Heart left ventricle (tissue), 16 donors: ENCODE measurements around the gene CCDC194. TPM values are rescaled to one million over a fixed set of nuclear protein-coding genes. Genes with fewer than 3 reads are reported as not detected.

ENCODE experiments used
- ATAC-seq, 4 donors: fragments of 200-7000 bp; cut with Tn5 transposase; one replicate each; pipeline ENCODE4 v1.9.1; 2020 to 2022; ENCODE audit warnings: moderate library complexity in 4 of 4, mild to moderate bottlenecking in 3 of 4, moderate number of reproducible peaks in 1 of 4
- DNase-seq, 5 donors: peaks; one replicate each; pipeline ENCODE4 v3.0.0-alpha.2; 2020
- H3K27ac ChIP-seq, 12 donors: fragments of 200-600 bp; sonication (generic) in 4 of 12; one replicate each; pipeline versions ENCODE4 v1.5.0 to v1.8.0; 2016 to 2022; ENCODE audit warnings: mild to moderate bottlenecking in 2 of 12
- H3K27me3 ChIP-seq, 9 donors: fragments of 200-600 bp; sonication (generic) in 2 of 9; one replicate each; pipeline versions ENCODE4 v1.5.1 to v1.8.0; 2016 to 2022; ENCODE audit warnings: mild to moderate bottlenecking in 3 of 9
- H3K36me3 ChIP-seq, 9 donors: fragments of 200-600 bp; sonication (generic) in 2 of 9; one replicate each; pipeline versions ENCODE4 v1.5.0 to v1.8.0; 2018 to 2022; ENCODE audit warnings: mild to moderate bottlenecking in 2 of 9
- H3K4me1 ChIP-seq, 12 donors: fragments of 200-600 bp; sonication (generic) in 4 of 12; one replicate each; pipeline versions ENCODE4 v1.5.0 to v1.8.0; 2016 to 2022; ENCODE audit warnings: mild to moderate bottlenecking in 3 of 12
- H3K4me3 ChIP-seq, 12 donors: fragments of 200-600 bp; sonication (generic) in 4 of 12; one replicate each; pipeline versions ENCODE4 v1.5.0 to v1.8.0; 2017 to 2022; ENCODE audit warnings: mild to moderate bottlenecking in 9 of 12, moderate library complexity in 4 of 12
- H3K9me3 ChIP-seq, 12 donors: fragments of 200-600 bp; sonication (generic) in 4 of 12; one replicate each; pipeline versions ENCODE4 v1.5.0 to v1.8.0; 2016 to 2022; ENCODE audit warnings: mild to moderate bottlenecking in 1 of 12
- POLR2A ChIP-seq, 2 donors: fragments of 450-650 bp; IDR thresholded peaks; one replicate each; pipeline ENCODE4 v1.6.1; 2017; ENCODE audit warnings: antibody characterized with exemption in 2 of 2, mild to moderate bottlenecking in 2 of 2, moderate library complexity in 2 of 2
- WGBS, 4 donors: extraction: QIAGEN DNeasy Blood & Tissue Kit in 2 of 4; methylation state at CpG; one replicate each; pipeline versions ENCODE4 v1.1.5 to v1.1.7; 2013 to 2018; 5-methylcytosine and 5-hydroxymethylcytosine counted together
- intact Hi-C, 10 donors: fragments of 100-400 bp; cut with DNase I; formaldehyde crosslinking; loops; one replicate each; pipeline versions ENCODE4 v1.11.1 to v1.14.2; 2022
- polyA plus RNA-seq, 2 donors: library from polyadenylated mRNA; stranded (reverse); fragments of 200-250 nt; gene quantifications; one replicate each; pipeline ENCODE4 v1.2.3, GENCODE V29; 2013
- total RNA-seq, 9 donors: library from RNA; depleted of rRNA in 2 of 9; stranded (reverse); fragments of >200 nt in 2 of 9; fragmentation: NEBNext Ultra II Directional in 3 of 9; extraction: Animal tissue kit (Norgen Biotek cat#: 25700) in 3 of 9; gene quantifications; one replicate each; pipeline versions ENCODE4 v1.1.0 to v1.2.4, GENCODE V29; 2016 to 2023
- TF ChIP-seq, protein P1 (sequence below), 12 donors: fragments of 200-600 bp; sonication (generic) in 4 of 12; IDR thresholded peaks; one replicate each; pipeline versions ENCODE4 v1.5.0 to v1.8.0; 2018 to 2022; ENCODE audit warnings: antibody characterized with exemption in 12 of 12, mild to moderate bottlenecking in 5 of 12
- donor health status: ischemic (EF 13 %, LVEDD 7.1; RV severe dilation, severe dysfunction).
- donor health status: healthy with polysubstance abuse.
- donor health status: DM: no; HTN: yes; CAD: no.
- donor health status: DM: no; HTN: no; CAD: no.
- donor health status: ischemic (EF 25% LVEDD 6.9; RV normal size, moderate dysfunction).
- donor health status: ischemic (EF 25% LVEDD 5.7; RV mildly dilated, moderate dysfunction).
- donor health status: healthy.
- donor health status: DM: yes; HTN: yes; CAD: no.
- donor health status: ischemic (EF 35%, LVEDD 5.7; RV mildly dilated, moderate dysfunction).
- donor health status: nonischemic (EF 11% LVEDD 7.7; RV severe dilation, severe dysfunction).
- donor health status: DM: yes; HTN: yes; CAD: no.
- donor health status: PGD.
- donor health status: ischemic (EF 29% LVEDD 5.4; RV normal size, mild dysfunction).
- donor health status: nonischemic (EF 23%, LVEDD 6.1; RV moderate dilation, normal function).

CCDC194 gene
- total and polyA plus RNA-seq, 11 donors = 0.23 to 0.53 (median 0.37) TPM; not detected in 8

DNA sequence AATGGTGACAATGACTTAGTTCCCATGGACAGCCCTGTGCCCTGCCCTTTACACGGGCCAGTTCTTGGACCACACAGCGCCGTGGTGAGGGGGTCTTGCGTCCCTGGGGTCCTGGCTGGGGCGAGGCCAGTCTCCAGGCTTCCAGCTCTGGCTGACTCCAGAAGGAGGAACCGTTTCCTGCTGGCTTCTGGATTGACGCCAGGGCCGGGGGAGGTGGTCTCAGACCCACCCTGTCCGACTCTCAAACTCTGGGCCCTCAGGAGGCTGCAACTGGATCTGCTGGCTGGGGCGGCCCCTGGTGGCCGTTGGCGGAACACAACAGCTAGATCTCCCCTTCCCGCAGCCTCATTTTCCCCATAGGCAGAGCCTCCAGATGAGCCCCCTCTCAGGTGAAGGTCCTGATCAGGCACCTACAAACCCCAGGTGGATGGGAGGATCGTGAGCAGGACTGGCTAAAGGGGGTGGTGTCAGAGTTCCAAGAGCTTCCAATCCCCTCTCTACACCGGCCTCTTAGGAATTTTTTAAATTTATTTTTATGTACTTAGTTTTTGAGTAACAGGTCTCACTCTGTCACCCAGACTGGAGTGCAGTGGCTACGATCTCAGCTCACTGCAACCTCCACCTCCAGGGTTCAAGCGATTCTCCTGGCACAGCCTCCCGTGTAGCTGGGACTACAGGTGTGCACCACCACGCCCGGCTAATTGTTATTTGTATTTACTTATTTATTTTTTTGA is 8.0 kb downstream of the CCDC194 start:
- intact Hi-C loops = loop anchor here (1.0 to 10.0 kb wide), 7 partner anchors 39 to 94 kb away; no protein-coding TSS in a partner anchor
- DNase-seq (peak; percentile 66 to 83 (median 68)), ATAC-seq (peak in 3 of 4 donors; percentile 58 to 73 (median 69))
- TF ChIP-seq POLR2A (IDR thresholded peaks at IDR 0.05) = no peak
- TF ChIP-seq, protein P1, sequence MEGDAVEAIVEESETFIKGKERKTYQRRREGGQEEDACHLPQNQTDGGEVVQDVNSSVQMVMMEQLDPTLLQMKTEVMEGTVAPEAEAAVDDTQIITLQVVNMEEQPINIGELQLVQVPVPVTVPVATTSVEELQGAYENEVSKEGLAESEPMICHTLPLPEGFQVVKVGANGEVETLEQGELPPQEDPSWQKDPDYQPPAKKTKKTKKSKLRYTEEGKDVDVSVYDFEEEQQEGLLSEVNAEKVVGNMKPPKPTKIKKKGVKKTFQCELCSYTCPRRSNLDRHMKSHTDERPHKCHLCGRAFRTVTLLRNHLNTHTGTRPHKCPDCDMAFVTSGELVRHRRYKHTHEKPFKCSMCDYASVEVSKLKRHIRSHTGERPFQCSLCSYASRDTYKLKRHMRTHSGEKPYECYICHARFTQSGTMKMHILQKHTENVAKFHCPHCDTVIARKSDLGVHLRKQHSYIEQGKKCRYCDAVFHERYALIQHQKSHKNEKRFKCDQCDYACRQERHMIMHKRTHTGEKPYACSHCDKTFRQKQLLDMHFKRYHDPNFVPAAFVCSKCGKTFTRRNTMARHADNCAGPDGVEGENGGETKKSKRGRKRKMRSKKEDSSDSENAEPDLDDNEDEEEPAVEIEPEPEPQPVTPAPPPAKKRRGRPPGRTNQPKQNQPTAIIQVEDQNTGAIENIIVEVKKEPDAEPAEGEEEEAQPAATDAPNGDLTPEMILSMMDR (IDR thresholded peaks at IDR 0.05) = peak; percentile 75 to 95 (median 90)
- Histone ChIP-seq H3K4me1 (peaks cover 0 to 27% (median 11%) of the 10 kb centered on the region in 12 donors), H3K27me3 (peaks cover 0 to 14% (median 0%) of the 10 kb centered on the region in 9 donors), H3K36me3 (no peaks in the 10 kb centered on the region), H3K27ac (no peak overlapping the region), H3K4me3 (no peak overlapping the region), H3K9me3 (peaks cover 0 to 15% (median 2%) of the 10 kb centered on the region in 12 donors)
- WGBS, 4 donors = 29 to 45% (median 38%) methylated on average over 10 to 20 of the region's 20 CpGs

DNA sequence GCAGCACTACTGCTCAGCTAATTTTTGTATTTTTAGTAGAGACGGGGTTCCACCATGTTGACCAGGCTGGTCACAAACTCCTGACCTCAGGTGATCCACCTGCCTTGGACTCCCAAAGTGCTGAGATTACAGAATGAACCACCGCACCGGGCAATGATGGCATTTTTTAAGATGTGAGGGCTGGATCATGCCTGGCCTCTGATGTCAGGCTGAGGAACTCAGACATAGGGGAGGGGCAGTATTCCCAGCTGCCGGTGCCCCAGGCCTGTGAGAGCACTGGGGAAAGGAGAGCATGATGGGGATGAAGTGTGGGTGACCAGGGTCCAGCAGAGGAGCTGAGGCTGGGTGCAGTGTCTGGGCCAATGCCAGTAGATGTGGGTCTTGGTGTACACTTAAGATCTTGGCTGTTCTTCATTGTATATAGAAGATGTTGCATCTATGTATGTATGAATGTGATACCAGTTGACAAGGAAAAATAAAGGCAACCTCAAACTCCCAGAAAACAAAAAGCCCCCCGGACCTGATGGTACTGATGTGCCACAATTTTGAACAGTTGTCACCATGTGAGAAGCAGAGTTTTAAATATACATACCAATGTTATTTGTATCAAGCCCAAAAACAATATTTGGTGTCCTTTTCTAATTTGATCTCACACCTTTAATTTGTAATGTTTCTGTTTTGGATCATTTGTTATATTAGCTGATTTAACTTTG is 13.4 kb downstream of the CCDC194 start:
- ATAC-seq = no peak
- H3K27ac ChIP-seq = no peak overlapping the region
- peaks cover 0 to 13% (median 0%) of the 10 kb centered on the region in 9 donors for H3K27me3 ChIP-seq
- H3K4me1 ChIP-seq = peaks cover 0 to 27% (median 10%) of the 10 kb centered on the region in 12 donors
- intact Hi-C loops = loop anchor here in 3 of 10 donors (10.0 kb wide), 1 partner anchor 86 kb away; no protein-coding TSS in a partner anchor
- no peak for TF ChIP-seq POLR2A (IDR thresholded peaks at IDR 0.05)
- TF ChIP-seq, protein P1 (IDR thresholded peaks at IDR 0.05) = no peak
- 93 to 98% (median 95%) methylated on average over 5 of the region's 5 CpGs for WGBS, 4 donors
- no peaks in the 10 kb centered on the region for H3K9me3 ChIP-seq
- no peaks in the 10 kb centered on the region for H3K36me3 ChIP-seq
- DNase-seq = no peak
- no peak overlapping the region for H3K4me3 ChIP-seq

DNA sequence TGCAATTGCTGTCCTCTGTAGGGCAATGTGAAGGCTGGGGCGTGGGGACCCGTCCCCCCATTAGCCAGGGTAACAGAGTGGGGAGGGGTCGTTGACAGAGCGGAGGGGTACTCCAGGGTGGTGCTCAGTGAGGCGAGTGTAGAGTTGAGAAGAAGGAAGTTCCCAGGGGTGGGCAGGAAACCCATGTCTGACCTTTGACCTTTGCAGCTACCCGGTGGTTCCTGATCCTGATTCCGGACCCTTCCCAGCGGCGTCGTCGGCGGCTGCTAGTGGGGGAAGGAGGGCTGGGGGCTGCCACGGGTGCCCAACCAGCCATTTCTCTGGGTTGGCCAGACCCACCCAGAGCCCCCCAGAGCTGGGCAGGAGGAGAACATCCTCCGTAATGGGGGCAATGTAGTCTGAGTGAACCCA is 14.8 kb downstream of the CCDC194 start:
- peaks cover 0 to 13% (median 0%) of the 10 kb centered on the region in 9 donors for H3K27me3 ChIP-seq
- WGBS, 4 donors = 29 to 59% (median 37%) methylated on average over 6 to 14 of the region's 14 CpGs
- H3K9me3 ChIP-seq = no peaks in the 10 kb centered on the region
- intact Hi-C loops = no loop called here
- H3K4me3 ChIP-seq = no peak overlapping the region
- ATAC-seq = peak in 2 of 4 donors; percentile 14 to 31
- DNase-seq = no peak
- peaks cover 0 to 27% (median 10%) of the 10 kb centered on the region in 12 donors for H3K4me1 ChIP-seq
- no peaks in the 10 kb centered on the region for H3K36me3 ChIP-seq
- H3K27ac ChIP-seq = no peak overlapping the region
- TF ChIP-seq, protein P1 (IDR thresholded peaks at IDR 0.05) = no peak
- TF ChIP-seq POLR2A (IDR thresholded peaks at IDR 0.05) = no peak

DNA sequence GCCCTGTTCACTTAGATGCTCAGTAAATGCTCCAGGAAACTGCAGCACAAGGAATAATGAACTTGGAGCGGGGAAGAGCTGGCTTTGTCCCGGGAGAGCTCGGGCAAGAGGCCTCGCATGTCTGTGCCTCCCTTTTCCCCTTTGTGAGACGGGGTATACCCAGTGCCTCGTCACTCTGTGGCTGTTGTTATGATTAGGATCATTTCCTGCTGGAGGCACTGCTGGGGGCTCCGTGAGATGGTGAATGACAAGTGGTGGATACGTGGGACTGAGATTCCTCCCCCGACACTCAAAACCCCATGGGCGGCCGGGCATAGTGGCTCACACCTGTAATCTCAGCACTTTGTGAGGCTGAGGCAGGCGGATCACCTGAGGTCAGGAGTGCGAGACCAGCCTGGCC is 15.7 kb downstream of the CCDC194 start:
- no peak for ATAC-seq
- H3K36me3 ChIP-seq = no peaks in the 10 kb centered on the region
- H3K9me3 ChIP-seq = no peaks in the 10 kb centered on the region
- H3K27me3 ChIP-seq = peaks cover 0 to 13% (median 0%) of the 10 kb centered on the region in 9 donors
- DNase-seq = no peak
- TF ChIP-seq, protein P1 (IDR thresholded peaks at IDR 0.05) = no peak
- no peak for TF ChIP-seq POLR2A (IDR thresholded peaks at IDR 0.05)
- no peak overlapping the region for H3K27ac ChIP-seq
- WGBS, 4 donors = 69 to 77% (median 72%) methylated on average over 11 to 13 of the region's 13 CpGs
- H3K4me1 ChIP-seq = peaks cover 0 to 25% (median 10%) of the 10 kb centered on the region in 12 donors
- no peak overlapping the region for H3K4me3 ChIP-seq
- intact Hi-C loops = no loop called here
